Lung (tissue), 12 donors: ENCODE results near the gene PRKG1. TPM values are rescaled to one million over a fixed set of nuclear protein-coding genes. Genes with fewer than 3 reads are reported as not detected.

Experiments
- ATAC-seq: fragments of 200-7000 bp; cut with Tn5 transposase; one replicate; pipeline ENCODE4 v1.9.1; 2020; ENCODE audit warnings: moderate number of reproducible peaks; ENCODE audit not compliant: insufficient read depth, low FRiP score
- DNase-seq, 3 donors: peaks; one replicate each; pipeline ENCODE4 v3.0.0-alpha.2; 2013 to 2017
- H3K27ac ChIP-seq, 2 donors: one replicate each; pipeline ENCODE4 v1.5.1; 2013; ENCODE audit warnings: mild to moderate bottlenecking in 2 of 2, moderate library complexity in 2 of 2, control low read depth in 1 of 2, inconsistent platforms in 1 of 2, low read depth in 1 of 2, low read length in 1 of 2
- H3K27me3 ChIP-seq, 3 donors: one replicate each; pipeline ENCODE4 v1.5.1; 2013; ENCODE audit warnings: low read length in 2 of 3; ENCODE audit not compliant: control insufficient read depth in 3 of 3, insufficient read depth in 3 of 3
- H3K36me3 ChIP-seq, 4 donors: one replicate each; pipeline ENCODE4 v1.5.1; 2013; ENCODE audit warnings: low read length in 4 of 4, mild to moderate bottlenecking in 1 of 4, moderate library complexity in 1 of 4; ENCODE audit not compliant: control insufficient read depth in 4 of 4, insufficient read depth in 4 of 4
- H3K4me1 ChIP-seq, 5 donors: one replicate each; pipeline ENCODE4 v1.5.1; 2013; ENCODE audit warnings: low read length in 5 of 5, mild to moderate bottlenecking in 2 of 5, moderate library complexity in 1 of 5; ENCODE audit not compliant: control insufficient read depth in 5 of 5, insufficient read depth in 5 of 5
- H3K4me3 ChIP-seq: one replicate; pipeline ENCODE4 v1.5.1; 2013; ENCODE audit warnings: mild to moderate bottlenecking, control low read depth, moderate library complexity
- H3K9ac ChIP-seq, 2 donors: one replicate each; pipeline ENCODE4 v1.5.1; 2013; ENCODE audit warnings: low read length in 2 of 2, control low read depth in 1 of 2; ENCODE audit not compliant: insufficient read depth in 1 of 2
- H3K9me3 ChIP-seq, 4 donors: one replicate each; pipeline ENCODE4 v1.5.1; 2013; ENCODE audit warnings: low read length in 3 of 4, mild to moderate bottlenecking in 1 of 4, moderate library complexity in 1 of 4; ENCODE audit not compliant: control insufficient read depth in 4 of 4, insufficient read depth in 3 of 4
- CTCF ChIP-seq: IDR thresholded peaks from 2 replicates; pipeline ENCODE4 v1.5.1; 2012; ENCODE audit warnings: mild to moderate bottlenecking; ENCODE audit errors: control extremely low read depth, extremely low read depth
- WGBS, 2 donors: extraction: QIAGEN DNeasy Blood & Tissue Kit; methylation state at CpG; one replicate each; pipeline ENCODE4 v1.1.7; 2013; 5-methylcytosine and 5-hydroxymethylcytosine counted together
- polyA plus RNA-seq, 2 donors: library from polyadenylated mRNA; stranded (reverse); fragments of 200-250 nt; gene quantifications; one replicate each; pipeline ENCODE4 v1.2.1, GENCODE V29; 2013
- total RNA-seq, 2 donors: library from RNA; depleted of rRNA in 1 of 2; stranded (reverse); fragments of >200 nt in 1 of 2; gene quantifications; one replicate each; pipeline ENCODE4 v1.2.1, GENCODE V29; 2014 to 2021
- donor health status: control.
- donor health status: control.
- donor health status: Bipolar disorder and iron deficiency.
- donor health status: healthy.
- donor health status: DM: yes; HTN: yes; CAD: no.

Gene PRKG1
- total and polyA plus RNA-seq, 4 donors, result 2.1 to 50.8 (median 15.1) TPM

DNA sequence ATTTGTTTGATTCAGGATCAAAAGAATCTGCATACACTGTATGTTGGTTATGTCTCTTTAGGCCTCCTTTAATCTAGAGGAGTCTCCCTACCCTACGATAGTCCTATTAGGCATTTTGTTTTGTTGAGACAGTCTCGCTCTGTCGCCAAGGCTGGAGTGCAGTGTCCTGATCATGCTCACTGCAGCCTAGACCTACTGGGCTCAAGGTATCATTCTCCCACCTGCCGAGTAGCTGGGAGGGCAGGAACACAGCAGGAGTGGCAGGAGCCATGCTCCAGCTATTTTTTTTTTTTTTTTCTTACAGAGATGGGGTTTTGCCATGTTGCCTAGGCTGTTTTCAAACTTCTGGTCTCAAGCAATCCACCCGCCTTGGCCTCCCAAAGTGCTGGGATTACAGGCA lies 1116.8 kb downstream of the PRKG1 start:
- Histone ChIP-seq H3K27ac (no peak overlapping the region), H3K9ac (no peak overlapping the region), H3K9me3 (no peaks in the 10 kb centered on the region), H3K4me1 (peaks cover 0 to 2% (median 0%) of the 10 kb centered on the region in 5 donors), H3K4me3 (no peak overlapping the region), H3K27me3 (no peaks in the 10 kb centered on the region), H3K36me3 (no peaks in the 10 kb centered on the region)
- 92 to 94% methylated on average over 5 of the region's 5 CpGs for WGBS, 2 donors
- DNase-seq, result no peak
- TF ChIP-seq CTCF, result no peak
- ATAC-seq, result no peak

DNA sequence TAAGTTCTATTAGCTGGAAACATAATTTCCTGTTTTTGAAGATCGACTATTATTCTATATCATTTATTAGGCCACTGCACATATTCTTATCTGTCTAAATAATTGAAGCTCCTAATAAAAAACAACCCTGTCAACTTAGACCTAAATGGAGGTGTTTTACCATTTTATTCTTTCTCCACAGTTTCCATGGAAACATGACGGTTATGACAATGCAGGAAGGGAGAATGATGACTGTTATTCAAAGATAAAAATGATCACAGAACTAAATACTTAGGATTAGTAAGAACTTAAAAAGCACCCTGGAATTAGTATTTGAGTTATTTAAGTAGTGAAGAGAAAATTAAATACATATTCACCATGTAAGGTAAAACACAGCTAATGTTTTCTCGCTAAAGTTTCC lies 1119.9 kb downstream of the PRKG1 start:
- H3K4me3 ChIP-seq, result no peak overlapping the region
- no peaks in the 10 kb centered on the region for H3K9me3 ChIP-seq
- no peaks in the 10 kb centered on the region for H3K36me3 ChIP-seq
- H3K27ac ChIP-seq, result no peak overlapping the region
- WGBS, 2 donors, result 82 to 83% methylated on average over 3 of the region's 3 CpGs
- TF ChIP-seq CTCF, result no peak
- no peak overlapping the region for H3K9ac ChIP-seq
- no peak for DNase-seq
- no peaks in the 10 kb centered on the region for H3K4me1 ChIP-seq
- no peak for ATAC-seq
- H3K27me3 ChIP-seq, result no peaks in the 10 kb centered on the region

DNA sequence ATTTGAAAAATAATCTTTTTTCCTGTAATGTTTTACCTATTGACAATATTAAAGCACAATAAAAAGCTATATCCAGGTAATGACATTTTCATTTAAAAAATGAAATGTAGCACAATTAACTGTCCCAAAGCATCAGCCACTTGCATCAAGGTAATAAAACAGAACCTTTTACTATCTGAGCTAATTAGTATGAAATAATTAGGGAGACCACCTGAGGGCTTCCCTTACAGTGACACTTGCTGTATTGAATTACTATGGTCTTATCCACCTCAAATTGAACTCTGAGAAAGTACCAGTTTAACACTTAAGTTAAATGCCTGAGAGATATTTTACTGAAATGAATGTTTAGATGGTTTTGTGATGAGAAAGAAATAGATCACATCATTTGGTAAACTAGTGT lies 1120.4 kb downstream of the PRKG1 start:
- no peak overlapping the region for H3K27ac ChIP-seq
- no peaks in the 10 kb centered on the region for H3K9me3 ChIP-seq
- no peaks in the 10 kb centered on the region for H3K27me3 ChIP-seq
- no peak for ATAC-seq
- DNase-seq, result no peak
- no peak for TF ChIP-seq CTCF
- H3K4me3 ChIP-seq, result no peak overlapping the region
- no peaks in the 10 kb centered on the region for H3K36me3 ChIP-seq
- no peak overlapping the region for H3K9ac ChIP-seq
- no peaks in the 10 kb centered on the region for H3K4me1 ChIP-seq

DNA sequence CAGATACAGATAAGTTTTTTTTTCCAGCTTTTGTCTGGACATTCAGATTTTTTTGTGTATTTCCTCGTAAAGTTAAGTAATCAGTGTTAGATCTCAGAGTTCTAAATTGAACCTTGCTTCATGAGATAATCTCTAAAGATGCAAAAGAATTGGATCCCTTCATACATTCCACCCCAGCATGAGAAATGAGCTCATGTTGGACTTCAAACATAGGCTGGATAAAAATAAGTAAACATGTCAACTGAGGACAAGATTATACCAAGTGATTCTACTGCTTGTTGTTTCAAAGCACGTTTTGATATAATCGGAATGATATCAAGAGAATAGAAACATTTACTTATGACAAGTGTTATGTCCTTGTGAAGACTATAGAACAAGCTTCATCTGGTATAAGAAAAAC lies 1122.8 kb downstream of the PRKG1 start:
- no peaks in the 10 kb centered on the region for H3K36me3 ChIP-seq
- 70 to 75% methylated on average over 3 of the region's 3 CpGs for WGBS, 2 donors
- DNase-seq, result no peak
- no peaks in the 10 kb centered on the region for H3K27me3 ChIP-seq
- H3K9ac ChIP-seq, result no peak overlapping the region
- no peak for TF ChIP-seq CTCF
- no peaks in the 10 kb centered on the region for H3K4me1 ChIP-seq
- H3K4me3 ChIP-seq, result no peak overlapping the region
- no peak for ATAC-seq
- H3K9me3 ChIP-seq, result no peaks in the 10 kb centered on the region
- H3K27ac ChIP-seq, result no peak overlapping the region
